ENCODE data around the gene ARHGEF4.
"Not testable (repeated sequence)": the region's sequence is repeated elsewhere in the genome, so short reads cannot be mapped to it uniquely, and the experiment has no call there.

ARHGEF4 gene

DNA sequence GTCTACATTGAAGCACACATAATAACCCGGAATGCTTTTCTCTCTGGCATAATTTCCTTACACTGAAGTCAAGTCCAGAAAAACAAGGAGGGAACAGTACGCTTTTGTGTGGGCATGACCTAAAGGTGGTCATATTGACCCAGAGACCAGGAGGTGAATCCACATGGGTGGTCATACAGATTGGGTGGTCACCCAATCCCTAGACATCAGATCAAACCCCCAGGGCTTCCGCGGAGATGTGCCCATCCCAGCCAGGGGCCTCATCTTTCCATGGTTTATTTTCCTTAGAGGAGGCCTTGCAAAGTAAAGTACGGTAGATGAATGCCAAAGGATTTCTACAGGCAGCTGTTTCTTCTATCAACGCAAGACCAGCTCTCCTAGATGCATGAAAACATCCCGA lies 217.8 kb downstream of the ARHGEF4 start:
- no peak overlapping the region for H3K4me3 ChIP-seq (ENCODE audit: low read length)
- no peak for DNase-seq (ENCODE audit: low read depth, low spot score)

DNA sequence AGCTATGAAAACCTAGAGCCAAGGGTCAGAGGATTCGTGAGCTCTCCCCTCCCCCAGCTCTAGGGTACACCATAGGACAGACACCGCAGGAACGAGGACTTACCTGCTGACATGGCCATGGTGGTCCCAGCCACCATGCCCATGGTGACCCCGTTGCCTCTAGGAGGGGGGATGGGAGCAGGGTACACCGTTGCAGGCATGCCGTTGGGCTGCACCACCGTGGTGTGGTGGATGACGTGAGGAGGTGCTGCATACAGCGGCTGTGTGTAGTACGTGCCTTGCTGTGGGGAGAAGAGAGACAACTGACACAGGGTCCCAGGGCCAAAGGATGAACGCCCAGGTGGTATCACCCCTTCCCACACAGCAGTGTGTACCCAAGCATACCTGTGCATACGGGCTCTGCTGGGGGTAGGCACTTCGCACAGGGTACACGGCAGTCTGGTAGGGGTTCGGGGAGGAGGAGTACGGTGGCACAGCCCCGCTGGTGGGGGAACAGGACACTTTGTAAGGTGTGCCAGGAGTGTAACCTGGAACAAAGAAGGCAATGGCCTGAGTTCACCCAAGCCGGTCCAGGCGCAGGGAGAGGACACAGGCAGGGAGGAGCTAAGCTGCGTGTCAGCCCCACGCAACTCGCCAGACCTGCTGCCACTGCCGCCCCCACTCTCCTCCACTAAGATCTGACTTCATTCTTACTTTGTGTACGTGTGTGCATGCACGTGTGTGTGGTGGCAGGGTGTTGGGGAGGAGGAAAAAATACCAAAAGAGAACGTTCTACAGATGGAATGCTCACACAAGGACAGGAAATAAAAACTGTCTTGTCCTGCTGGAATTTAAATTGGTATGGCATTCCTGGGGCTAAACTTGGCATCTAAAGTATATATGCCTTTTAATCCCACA lies 218.7 kb downstream of the ARHGEF4 start:
- no peak overlapping the region for H3K4me3 ChIP-seq (ENCODE audit: low read length)
- DNase-seq (ENCODE audit: low read depth, low spot score) = no peak

DNA sequence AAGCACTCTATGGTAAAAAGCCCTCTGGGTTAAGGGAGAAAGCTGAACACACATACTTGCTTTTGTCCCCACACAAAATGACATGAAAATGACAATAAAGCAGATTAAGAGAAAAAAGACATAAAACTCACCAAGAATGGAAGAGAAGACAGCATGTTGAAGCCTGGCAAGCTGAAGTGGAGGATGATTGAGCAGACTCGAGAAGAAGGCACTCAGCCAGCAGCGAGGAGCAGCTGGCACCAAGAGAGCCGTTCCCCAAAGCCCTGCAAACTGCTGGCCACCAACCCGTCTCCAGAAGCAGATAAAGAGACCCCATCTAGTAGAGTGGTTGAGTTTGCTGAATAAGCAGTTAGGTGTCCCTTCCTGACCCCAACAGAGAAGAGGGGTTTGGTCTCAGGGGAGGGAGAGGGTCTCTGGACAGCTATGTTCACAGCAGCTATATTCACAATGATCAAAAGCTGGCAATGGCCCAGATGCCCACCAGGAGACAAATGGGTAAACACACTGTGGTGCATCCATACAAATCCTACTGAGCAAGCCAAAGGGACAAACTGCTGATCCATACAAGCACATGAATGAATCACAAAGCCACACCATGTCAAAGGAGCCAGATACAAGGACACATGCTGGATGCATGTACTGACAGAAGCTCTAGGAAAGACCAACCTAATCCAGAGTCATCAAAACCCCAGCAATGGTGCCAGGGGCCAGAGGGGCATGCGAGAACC lies 219.7 kb downstream of the ARHGEF4 start:
- no peak for DNase-seq (ENCODE audit: low read depth, low spot score)
- no peak overlapping the region for H3K4me3 ChIP-seq (ENCODE audit: low read length)

DNA sequence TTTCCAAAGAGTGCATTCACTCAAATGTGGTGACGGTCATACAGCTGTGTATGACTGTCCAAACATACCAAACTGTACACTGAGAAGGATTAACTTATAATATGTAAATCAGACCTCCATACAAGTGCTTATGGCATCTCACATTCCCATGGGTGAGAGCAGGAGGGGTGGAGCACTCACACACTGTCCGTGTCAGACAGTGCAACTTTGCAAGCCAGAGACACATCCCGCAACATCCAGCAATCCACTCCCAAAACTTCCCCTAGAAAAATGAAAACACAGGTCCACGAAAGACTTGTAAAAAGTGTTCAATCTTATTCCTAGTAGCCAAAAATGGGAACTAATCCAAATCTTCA lies 220.2 kb downstream of the ARHGEF4 start:
- DNase-seq (ENCODE audit: low read depth, low spot score) = no peak
- no peak overlapping the region for H3K4me3 ChIP-seq (ENCODE audit: low read length)

DNA sequence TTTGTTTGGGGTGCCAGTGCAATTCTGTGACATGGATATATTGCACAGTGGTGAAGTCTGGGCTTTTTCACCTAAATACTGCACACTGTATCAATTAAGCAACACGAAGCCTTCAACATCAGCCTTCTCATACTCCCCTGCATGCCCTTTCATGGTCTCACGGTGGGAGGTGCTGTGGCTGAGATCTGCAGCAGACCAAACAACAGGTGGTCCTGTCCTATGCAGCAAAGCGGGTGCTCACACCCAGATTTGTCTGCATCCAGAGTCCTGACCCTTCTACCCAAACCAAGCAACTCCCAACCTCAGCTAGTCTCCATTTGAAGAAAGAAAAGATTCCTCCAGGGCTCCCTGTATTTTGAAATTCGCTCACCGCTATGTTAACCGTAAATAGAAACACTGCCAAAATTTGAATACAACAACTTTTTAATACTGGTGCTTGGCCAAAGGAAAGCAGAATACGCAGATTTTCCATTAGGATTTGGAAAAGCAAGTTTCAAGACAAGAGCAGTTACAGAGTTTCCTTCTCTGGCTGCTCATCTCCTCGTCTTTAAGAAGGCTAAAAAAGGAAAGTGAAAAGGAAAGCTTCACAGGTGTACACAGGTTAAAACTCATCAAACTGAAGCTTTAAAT lies 221.6 kb downstream of the ARHGEF4 start:
- no peak overlapping the region for H3K4me3 ChIP-seq (ENCODE audit: low read length)
- no peak for DNase-seq (ENCODE audit: low read depth, low spot score)

DNA sequence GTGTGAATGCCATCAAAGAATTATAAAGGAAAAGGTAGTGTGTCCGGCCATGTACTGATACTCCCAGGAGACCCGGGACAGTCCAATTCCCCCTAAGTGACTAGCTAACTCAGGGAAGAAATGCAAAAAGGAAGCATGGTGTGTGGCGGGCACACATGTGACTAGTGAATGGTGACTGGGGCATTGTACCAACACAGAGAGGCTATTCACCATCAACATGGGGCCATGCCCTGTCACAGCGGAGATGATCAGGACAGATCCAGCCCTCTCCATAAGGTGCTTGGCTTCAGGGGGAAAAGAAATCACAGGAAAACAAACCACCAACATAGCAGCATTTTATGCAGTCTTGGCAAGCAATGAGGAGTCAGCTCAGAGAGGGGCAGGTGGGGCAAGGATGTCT lies 222.2 kb downstream of the ARHGEF4 start:
- DNase-seq (ENCODE audit: low read depth, low spot score) = no peak
- no peak overlapping the region for H3K4me3 ChIP-seq (ENCODE audit: low read length)

DNA sequence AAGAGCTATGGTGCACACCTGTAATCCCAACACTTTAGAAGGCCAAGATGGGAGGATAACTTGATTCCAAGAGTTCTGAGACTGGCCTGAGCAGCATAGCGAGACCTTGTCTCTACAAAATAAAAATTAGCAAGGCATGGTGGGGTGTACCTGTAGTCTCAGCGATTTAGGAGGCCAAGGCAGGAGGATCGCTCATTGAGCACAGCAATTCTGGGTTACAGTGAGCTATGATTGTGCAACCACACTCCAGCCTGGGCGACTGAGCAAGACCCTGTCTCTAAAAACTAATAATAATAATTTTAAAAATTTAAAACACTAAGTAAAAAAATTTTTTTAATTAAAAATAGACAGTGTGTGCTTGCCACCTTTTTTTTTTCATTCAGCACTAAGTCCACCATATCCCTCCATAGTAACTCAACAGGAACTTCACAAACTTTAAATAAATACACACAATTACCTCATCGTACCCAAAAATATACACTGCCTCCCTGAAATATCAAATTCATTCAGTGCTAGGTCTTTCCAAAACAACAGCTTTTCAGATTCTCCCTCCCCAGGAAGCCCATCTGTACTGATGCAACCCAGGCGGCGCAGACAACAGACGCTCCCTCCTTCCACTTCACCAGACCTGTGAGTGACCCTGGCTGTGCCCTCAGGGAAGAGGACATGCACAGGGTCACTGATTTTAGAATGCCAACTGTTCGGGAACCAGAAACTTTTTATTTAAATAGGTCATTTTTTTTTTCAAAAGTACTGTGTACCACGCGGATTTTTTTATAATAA lies 227.0 kb downstream of the ARHGEF4 start:
- DNase-seq (ENCODE audit: low read depth, low spot score) = no peak
- H3K4me3 ChIP-seq (ENCODE audit: low read length) = no peak overlapping the region

DNA sequence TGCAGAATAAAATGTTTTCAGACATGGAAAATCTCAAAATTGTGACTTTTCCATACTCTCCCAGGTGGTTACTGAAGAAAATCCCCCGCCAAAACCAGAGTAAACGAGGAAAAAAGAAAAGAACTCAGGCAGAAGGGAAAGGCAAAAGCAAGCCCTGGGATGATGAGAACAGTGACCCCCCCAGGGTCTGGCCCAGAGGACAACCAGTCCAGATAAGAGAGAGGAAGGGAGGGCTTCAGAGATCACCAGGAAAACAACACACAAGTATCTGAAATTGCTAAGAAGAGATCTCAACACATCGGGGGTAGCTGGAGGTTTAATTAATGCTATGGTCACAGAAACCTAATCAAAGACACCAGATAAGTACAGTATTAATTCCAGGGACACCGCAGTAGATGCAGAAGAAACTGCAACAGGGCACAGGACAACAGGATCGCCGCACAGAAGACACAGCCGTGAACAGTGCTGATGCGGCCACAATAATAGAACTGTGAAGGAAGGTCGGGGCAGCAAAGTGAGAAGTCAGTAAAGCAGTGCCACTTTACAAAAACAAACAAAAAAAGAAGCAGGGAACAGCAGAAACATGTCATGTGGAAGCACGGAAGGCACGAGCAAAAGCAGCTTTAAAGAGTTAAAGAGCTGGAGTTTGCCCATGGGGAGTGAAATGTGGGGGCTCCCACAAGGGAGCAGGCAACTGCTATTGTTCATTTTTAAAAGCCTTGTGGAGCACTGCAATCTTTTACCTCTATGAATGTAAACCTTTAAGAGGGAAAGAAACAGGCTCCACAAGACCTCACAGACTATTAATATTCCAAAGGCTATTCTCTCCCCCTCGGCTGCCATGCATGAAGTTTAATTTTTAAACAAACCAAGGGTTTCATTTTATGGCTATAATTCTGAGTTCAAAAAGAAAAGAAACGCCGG lies 228.1 kb downstream of the ARHGEF4 start:
- DNase-seq (ENCODE audit: low read depth, low spot score) = no peak
- no peak overlapping the region for H3K4me3 ChIP-seq (ENCODE audit: low read length)

DNA sequence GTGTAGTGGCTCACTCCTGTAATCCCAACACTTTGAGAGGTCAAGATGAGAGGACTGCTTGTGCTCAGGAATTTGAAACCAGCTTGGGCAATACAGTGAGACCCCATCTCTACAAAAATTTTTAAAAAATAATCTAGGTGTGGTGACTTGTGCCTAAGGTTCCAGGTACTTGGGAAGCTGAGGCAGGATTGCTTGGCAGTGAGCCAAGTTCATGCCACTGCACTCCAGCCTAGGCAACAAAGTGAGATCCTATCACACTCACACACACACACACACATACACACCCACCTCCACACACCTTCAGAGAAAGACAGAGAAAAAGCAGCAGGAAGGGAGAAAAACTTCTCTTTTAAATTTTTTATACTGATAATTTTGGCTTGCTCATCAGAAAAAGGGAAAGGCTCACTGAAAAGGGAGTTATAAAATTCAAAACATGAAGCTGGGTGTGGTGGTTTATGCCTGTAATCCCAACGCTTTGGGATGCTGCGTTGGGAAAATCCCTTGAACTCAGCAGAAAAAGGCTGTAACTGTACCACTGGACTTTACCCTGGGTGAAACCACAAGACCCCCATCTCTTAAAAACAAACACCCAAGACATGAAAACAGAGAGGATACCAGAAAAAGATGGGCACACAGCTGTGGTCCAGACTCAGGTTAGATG lies 230.9 kb downstream of the ARHGEF4 start:
- no peak overlapping the region for H3K4me3 ChIP-seq (ENCODE audit: low read length)
- no peak for DNase-seq (ENCODE audit: low read depth, low spot score)

DNA sequence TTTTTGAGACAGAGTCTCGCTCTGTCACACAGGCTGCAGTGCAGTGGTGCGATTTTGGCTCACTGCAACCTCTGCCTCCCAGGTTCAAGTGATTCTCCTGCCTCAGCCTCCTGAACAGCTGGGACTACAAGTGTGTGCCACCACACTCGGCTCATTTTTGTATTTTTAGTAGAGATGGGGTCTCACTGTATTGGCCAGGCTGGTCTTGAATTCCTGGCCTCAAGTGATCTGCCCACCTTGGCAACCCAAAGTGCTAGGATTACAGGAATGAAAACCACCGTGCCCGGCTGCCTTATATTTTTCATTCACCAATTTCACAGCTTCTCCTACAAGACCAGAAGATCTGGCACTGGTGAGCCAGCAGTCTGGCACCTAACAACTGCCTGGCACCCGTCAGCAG lies 231.5 kb downstream of the ARHGEF4 start:
- H3K4me3 ChIP-seq (ENCODE audit: low read length); DNase-seq (ENCODE audit: low read depth, low spot score): not testable (repeated sequence)

DNA sequence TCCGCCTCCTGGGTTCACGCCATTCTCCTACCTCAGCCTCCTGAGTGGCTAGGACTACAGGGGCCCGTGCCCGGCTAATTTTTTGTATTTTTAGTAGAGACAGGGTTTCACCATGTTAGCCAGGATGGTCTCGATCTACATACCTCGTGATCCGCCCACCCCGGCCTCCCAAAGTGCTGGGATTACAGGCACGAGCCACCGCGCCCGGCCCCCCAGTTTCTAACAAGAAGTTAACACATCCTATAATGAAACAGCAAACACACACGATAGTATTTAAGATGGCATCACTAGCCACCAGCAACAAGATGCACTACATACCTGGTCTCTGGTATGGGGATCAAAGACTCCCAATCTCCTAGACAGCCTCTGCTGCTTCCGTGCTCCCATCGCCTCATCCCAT lies 238.9 kb downstream of the ARHGEF4 start:
- H3K4me3 ChIP-seq (ENCODE audit: low read length); DNase-seq (ENCODE audit: low read depth, low spot score): not testable (repeated sequence)

DNA sequence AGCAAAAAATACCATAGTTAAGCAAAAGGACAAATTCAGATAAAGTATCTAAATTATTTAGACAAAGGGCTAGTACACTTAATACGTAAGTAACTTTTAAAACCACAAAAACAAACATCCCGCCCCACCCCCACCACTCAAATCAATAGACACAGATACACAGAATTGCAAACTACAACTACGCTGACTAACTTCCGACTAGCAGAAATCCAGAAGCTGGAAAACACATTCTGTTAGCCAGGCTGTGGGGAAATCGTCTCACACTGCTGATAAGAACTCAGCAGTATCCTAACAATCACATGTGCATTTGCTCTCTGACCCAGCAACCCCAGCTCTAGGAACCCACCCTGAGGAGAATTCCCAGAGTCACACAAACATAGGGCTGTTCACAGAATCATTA lies 240.0 kb downstream of the ARHGEF4 start:
- no peak overlapping the region for H3K4me3 ChIP-seq (ENCODE audit: low read length)
- DNase-seq (ENCODE audit: low read depth, low spot score) = no peak

DNA sequence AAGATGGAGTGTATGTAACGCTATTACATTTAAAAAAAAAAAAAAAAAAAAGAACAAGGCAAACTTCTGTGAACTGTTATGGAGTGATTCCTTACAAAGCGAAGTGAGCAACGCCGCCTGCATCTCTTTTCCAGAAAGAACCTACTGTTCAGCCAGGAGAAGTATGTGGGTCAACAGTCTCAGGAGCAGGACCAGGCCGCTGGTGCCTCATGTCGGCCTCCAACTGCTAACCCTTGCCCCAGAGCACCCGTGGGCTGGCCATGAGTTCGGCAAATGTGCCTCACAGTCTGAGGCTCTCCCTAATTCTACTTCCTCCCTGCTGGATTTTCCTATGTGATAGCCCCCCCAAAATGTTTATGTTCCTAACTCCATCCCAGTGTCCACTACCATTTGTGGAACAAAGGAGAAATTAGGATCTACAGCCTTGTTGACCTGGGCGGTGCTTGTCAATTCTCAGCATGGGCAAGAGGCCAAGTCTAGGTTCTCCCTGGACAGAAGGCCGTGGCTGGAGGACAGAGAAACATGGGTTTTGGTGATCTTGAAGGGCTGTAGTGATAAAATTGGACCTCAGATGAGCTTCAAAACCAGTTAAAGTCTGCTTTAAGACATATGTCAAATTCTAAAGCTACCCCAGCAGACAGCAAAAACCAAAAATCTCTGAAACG lies 240.6 kb downstream of the ARHGEF4 start:
- no peak for DNase-seq (ENCODE audit: low read depth, low spot score)
- H3K4me3 ChIP-seq (ENCODE audit: low read length) = no peak overlapping the region

DNA sequence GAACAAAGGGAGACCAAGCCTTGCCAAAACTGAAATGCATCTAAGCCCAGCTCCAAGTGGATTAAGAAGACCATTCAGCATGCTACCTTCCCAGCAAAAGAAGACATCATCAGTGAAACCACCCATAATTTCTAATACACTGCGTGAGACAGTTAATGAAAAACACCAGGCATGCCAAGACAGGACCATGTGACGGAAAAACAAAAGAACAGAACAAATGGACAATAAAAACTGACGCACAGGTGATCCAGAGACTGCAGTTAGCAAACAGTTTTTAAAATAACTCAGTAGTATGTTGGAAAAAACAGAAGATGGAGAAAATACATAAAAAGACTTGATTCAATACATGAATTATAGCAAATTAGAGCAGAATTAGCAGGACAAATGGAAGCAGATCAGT lies 241.3 kb downstream of the ARHGEF4 start:
- DNase-seq (ENCODE audit: low read depth, low spot score) = no peak
- no peak overlapping the region for H3K4me3 ChIP-seq (ENCODE audit: low read length)

DNA sequence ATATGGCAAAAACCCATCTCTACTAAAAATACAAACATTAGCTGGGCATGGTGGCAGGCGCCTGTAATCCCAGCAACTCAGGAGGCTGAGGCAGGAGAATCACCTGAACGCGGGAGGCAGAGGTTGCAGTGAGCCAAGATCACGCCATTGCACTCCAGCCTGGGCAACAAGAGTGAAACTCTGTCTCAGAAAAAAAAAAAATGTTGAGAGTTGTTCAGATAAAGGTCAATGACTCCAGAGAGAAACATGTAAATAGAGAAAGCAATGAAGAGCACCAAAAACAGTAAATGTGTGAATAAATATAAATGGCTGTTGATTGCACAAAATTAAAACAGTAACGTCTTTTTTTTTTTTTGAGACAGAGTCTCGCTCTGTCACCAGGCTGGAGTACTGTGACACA lies 243.2 kb downstream of the ARHGEF4 start:
- not testable (repeated sequence) for H3K4me3 ChIP-seq (ENCODE audit: low read length); DNase-seq (ENCODE audit: low read depth, low spot score)

DNA sequence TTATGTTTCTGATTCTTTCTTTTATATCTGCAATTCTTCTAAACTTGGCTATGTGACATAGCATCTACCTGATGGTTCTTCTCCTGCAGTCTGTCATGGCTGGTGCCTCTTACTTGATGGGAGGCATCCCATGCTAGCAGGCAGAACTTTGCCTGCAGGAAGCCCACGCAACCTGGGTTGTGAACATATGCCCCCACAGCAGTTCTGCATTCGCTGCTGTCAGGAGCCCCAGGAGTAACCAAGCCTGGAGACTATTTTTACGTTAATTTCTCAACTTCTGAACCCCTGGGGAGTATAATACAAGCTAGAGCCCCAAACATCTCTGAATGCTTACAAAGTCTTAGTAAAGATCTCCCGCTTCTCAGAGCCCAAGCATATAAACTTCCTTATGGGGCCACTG lies 244.5 kb downstream of the ARHGEF4 start:
- no peak for DNase-seq (ENCODE audit: low read depth, low spot score)
- no peak overlapping the region for H3K4me3 ChIP-seq (ENCODE audit: low read length)

DNA sequence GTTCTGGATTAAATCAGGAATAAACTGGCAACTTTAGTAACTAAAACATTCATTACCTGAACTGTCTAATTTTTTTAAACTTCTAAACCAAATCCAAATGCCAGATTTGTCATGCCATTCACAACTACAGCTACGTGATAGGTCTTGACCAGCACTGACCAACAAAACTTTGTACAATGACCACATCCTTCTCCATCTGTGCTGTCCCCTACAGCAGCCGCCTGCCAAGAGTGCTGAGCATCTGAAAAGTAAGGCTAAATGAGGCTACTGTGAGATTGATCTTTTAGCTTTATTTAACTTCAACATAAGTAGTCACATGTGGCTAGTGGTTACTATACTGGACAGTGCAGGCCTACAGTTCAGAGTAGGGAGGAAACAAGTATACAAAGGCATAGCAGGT lies 248.9 kb downstream of the ARHGEF4 start:
- DNase-seq (ENCODE audit: low read depth, low spot score) = no peak
- H3K4me3 ChIP-seq (ENCODE audit: low read length) = no peak overlapping the region
